HepG2 (cell line): Measurements from ENCODE around the gene OCSTAMP. TPM values are rescaled to one million over a fixed set of nuclear protein-coding genes. Genes with fewer than 3 reads are reported as not detected.

ENCODE experiments used
- CBX5 ChIP-seq: sonication (generic); formaldehyde crosslinking; IDR thresholded peaks from 2 replicates; pipeline ENCODE4 v1.4.0; 2020; ENCODE audit warnings: missing genetic modification reagents, borderline replicate concordance
- HOXA5 ChIP-seq: sonication (generic); formaldehyde crosslinking; IDR thresholded peaks from 2 replicates; pipeline ENCODE4 v1.4.0; 2020; ENCODE audit warnings: missing genetic modification reagents
- IRF9 ChIP-seq: sonication (generic); formaldehyde crosslinking; IDR thresholded peaks from 2 replicates; pipeline ENCODE4 v1.8.0; 2022; ENCODE audit warnings: missing genetic modification reagents, mild to moderate bottlenecking, borderline replicate concordance
- MTF1 ChIP-seq: sonication (generic); formaldehyde crosslinking; IDR thresholded peaks from 2 replicates; pipeline ENCODE4 v1.5.0; 2020; ENCODE audit warnings: missing genetic modification reagents
- REPIN1 ChIP-seq: sonication (generic); formaldehyde crosslinking; IDR thresholded peaks from 2 replicates; pipeline ENCODE4 v1.8.0; 2022; ENCODE audit warnings: missing genetic modification reagents, low read depth, mild to moderate bottlenecking, borderline replicate concordance
- THAP7 ChIP-seq: sonication (generic); formaldehyde crosslinking; IDR thresholded peaks from 2 replicates; pipeline ENCODE4 v1.8.1; 2023; ENCODE audit warnings: mild to moderate bottlenecking, missing genetic modification reagents
- ZMYM2 ChIP-seq: sonication (generic); formaldehyde crosslinking; IDR thresholded peaks from 2 replicates; pipeline ENCODE4 v1.8.0; 2022; ENCODE audit warnings: mild to moderate bottlenecking, missing genetic modification reagents
- ZNF3 ChIP-seq: IDR thresholded peaks from 2 replicates; pipeline ENCODE4 v1.7.0; 2017; ENCODE audit warnings: inconsistent platforms
- ZNF839 ChIP-seq: sonication (generic); formaldehyde crosslinking; IDR thresholded peaks from 2 replicates; pipeline ENCODE4 v1.4.0; 2020; ENCODE audit warnings: missing genetic modification reagents, mild to moderate bottlenecking, borderline replicate concordance
- ZSCAN12 ChIP-seq: sonication (generic); formaldehyde crosslinking; IDR thresholded peaks from 2 replicates; pipeline ENCODE4 v1.9.0; 2021; ENCODE audit warnings: mild to moderate bottlenecking, missing genetic modification reagents
- polyA plus RNA-seq, 8 experiments: library from polyadenylated mRNA; depleted of rRNA in 3 of 8; stranded (reverse) in 7 of 8; unstranded in 1 of 8; fragments of >200 nt; fragmentation: Illumina TruSeq in 4 of 8; extraction: Trizol in 4 of 8; gene quantifications; 2 replicates each; pipeline versions ENCODE4 v1.2.1 to v1.2.3, GENCODE V29; 2011 to 2016; ENCODE audit warnings: low read depth in 4 of 8, missing spikeins in 1 of 8, mixed read lengths in 1 of 8; ENCODE audit not compliant: insufficient read depth in 1 of 8
- total RNA-seq, 5 experiments: library from RNA; depleted of rRNA; stranded (reverse); fragments of >200 nt; fragmentation: Illumina TruSeq; extraction: Trizol; gene quantifications; 2 replicates each; pipeline ENCODE4 v1.2.3, GENCODE V29; 2016; ENCODE audit warnings: low read depth in 1 of 5
- TF ChIP-seq, protein P1 (sequence below): sonication (generic); formaldehyde crosslinking; IDR thresholded peaks from 2 replicates; pipeline ENCODE4 v1.9.0; 2021; ENCODE audit warnings: missing genetic modification reagents, borderline replicate concordance
- TF ChIP-seq, protein P2 (sequence below): sonication (generic); formaldehyde crosslinking; IDR thresholded peaks from 2 replicates; pipeline ENCODE4 v1.5.1; 2020; ENCODE audit warnings: missing genetic modification reagents, mild to moderate bottlenecking, borderline replicate concordance
- TF ChIP-seq, protein P3 (sequence below): sonication (generic); formaldehyde crosslinking; IDR thresholded peaks from 2 replicates; pipeline ENCODE4 v1.4.0; 2020; ENCODE audit warnings: missing genetic modification reagents
- TF ChIP-seq, protein P4 (sequence below): sonication (generic); formaldehyde crosslinking; IDR thresholded peaks from 2 replicates; pipeline ENCODE4 v1.4.0; 2020; ENCODE audit warnings: mild to moderate bottlenecking, low read depth, missing genetic modification reagents
- TF ChIP-seq, protein P5 (sequence below): sonication (generic); formaldehyde crosslinking; IDR thresholded peaks from 2 replicates; pipeline ENCODE4 v1.5.0; 2020; ENCODE audit warnings: missing genetic modification reagents

The OCSTAMP gene
- total and polyA plus RNA-seq, 2 of the 13 experiments (the other 11 are each of a cell fraction or from before 2014, with no cell fraction given): not detected

DNA sequence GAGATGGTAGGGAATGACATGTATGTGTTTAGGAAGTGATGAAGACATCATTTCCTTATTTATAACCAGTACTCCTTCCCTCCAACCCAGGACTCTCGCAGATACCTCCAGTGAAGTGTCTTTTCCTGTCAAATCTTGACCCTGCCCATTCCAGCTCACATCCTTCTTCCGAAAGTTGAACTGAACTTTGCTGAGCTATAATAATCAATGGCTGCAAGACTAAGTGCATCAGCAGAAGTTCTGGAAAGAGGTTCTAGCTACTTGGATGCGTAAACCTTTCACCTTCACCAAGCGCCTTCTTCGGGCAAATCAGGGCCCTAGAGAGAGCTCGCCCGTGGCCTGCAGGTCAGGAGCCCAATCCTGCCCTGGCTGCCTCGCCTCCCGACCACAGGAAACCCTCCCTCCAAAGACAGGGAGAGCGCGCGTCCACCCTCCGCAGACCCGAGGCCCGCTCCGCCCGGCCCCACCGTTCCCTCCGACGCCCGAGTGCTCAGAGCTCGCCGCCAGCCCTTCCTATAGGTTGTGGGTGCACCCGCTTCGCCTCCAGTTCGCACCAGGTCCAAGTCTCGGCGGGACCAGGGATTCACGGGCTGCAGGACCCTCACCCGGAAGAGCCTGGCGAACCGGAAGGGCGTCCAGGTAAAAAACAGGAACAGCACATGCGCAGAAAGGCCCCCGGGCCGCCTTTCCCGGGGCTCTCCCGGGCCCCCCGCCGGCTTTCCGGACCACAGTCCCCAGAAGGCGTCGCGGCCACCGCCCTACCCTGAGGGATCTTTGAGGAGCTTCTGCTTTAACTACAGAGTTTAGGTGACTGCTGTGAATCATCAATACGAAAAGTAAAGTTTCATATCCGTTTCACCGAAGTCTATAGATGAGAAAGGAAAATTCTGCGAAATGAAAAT is 37.3 kb downstream of the OCSTAMP start, which contains the start of gene ZNF334 (continued):
- no peak for TF ChIP-seq ZSCAN12 (CRISPR knock-in tag)
- no peak for TF ChIP-seq MTF1 (CRISPR knock-in tag)
- TF ChIP-seq, protein P1, sequence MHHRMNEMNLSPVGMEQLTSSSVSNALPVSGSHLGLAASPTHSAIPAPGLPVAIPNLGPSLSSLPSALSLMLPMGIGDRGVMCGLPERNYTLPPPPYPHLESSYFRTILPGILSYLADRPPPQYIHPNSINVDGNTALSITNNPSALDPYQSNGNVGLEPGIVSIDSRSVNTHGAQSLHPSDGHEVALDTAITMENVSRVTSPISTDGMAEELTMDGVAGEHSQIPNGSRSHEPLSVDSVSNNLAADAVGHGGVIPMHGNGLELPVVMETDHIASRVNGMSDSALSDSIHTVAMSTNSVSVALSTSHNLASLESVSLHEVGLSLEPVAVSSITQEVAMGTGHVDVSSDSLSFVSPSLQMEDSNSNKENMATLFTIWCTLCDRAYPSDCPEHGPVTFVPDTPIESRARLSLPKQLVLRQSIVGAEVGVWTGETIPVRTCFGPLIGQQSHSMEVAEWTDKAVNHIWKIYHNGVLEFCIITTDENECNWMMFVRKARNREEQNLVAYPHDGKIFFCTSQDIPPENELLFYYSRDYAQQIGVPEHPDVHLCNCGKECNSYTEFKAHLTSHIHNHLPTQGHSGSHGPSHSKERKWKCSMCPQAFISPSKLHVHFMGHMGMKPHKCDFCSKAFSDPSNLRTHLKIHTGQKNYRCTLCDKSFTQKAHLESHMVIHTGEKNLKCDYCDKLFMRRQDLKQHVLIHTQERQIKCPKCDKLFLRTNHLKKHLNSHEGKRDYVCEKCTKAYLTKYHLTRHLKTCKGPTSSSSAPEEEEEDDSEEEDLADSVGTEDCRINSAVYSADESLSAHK (CRISPR knock-in tag): no peak
- TF ChIP-seq HOXA5 (CRISPR knock-in tag): no peak
- TF ChIP-seq, protein P2, sequence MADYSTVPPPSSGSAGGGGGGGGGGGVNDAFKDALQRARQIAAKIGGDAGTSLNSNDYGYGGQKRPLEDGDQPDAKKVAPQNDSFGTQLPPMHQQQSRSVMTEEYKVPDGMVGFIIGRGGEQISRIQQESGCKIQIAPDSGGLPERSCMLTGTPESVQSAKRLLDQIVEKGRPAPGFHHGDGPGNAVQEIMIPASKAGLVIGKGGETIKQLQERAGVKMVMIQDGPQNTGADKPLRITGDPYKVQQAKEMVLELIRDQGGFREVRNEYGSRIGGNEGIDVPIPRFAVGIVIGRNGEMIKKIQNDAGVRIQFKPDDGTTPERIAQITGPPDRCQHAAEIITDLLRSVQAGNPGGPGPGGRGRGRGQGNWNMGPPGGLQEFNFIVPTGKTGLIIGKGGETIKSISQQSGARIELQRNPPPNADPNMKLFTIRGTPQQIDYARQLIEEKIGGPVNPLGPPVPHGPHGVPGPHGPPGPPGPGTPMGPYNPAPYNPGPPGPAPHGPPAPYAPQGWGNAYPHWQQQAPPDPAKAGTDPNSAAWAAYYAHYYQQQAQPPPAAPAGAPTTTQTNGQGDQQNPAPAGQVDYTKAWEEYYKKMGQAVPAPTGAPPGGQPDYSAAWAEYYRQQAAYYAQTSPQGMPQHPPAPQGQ: no peak
- TF ChIP-seq, protein P3, sequence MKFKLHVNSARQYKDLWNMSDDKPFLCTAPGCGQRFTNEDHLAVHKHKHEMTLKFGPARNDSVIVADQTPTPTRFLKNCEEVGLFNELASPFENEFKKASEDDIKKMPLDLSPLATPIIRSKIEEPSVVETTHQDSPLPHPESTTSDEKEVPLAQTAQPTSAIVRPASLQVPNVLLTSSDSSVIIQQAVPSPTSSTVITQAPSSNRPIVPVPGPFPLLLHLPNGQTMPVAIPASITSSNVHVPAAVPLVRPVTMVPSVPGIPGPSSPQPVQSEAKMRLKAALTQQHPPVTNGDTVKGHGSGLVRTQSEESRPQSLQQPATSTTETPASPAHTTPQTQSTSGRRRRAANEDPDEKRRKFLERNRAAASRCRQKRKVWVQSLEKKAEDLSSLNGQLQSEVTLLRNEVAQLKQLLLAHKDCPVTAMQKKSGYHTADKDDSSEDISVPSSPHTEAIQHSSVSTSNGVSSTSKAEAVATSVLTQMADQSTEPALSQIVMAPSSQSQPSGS (CRISPR knock-in tag): 0 out of 2 replicates have a peak, but pooled peaks have one; percentile 25
- no peak; the same call in 1 of the 2 replicates for TF ChIP-seq IRF9
- no peak for TF ChIP-seq ZNF839
- TF ChIP-seq CBX5 (CRISPR knock-in tag): peak; percentile 71; the same call in 1 of the 2 replicates
- TF ChIP-seq ZNF3 (CRISPR knock-in tag): no peak
- TF ChIP-seq, protein P4, sequence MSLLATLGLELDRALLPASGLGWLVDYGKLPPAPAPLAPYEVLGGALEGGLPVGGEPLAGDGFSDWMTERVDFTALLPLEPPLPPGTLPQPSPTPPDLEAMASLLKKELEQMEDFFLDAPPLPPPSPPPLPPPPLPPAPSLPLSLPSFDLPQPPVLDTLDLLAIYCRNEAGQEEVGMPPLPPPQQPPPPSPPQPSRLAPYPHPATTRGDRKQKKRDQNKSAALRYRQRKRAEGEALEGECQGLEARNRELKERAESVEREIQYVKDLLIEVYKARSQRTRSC (CRISPR knock-in tag): no peak
- TF ChIP-seq REPIN1 (CRISPR knock-in tag): 0 out of 2 replicates have a peak, but pooled peaks have one; percentile 26
- TF ChIP-seq, protein P5, sequence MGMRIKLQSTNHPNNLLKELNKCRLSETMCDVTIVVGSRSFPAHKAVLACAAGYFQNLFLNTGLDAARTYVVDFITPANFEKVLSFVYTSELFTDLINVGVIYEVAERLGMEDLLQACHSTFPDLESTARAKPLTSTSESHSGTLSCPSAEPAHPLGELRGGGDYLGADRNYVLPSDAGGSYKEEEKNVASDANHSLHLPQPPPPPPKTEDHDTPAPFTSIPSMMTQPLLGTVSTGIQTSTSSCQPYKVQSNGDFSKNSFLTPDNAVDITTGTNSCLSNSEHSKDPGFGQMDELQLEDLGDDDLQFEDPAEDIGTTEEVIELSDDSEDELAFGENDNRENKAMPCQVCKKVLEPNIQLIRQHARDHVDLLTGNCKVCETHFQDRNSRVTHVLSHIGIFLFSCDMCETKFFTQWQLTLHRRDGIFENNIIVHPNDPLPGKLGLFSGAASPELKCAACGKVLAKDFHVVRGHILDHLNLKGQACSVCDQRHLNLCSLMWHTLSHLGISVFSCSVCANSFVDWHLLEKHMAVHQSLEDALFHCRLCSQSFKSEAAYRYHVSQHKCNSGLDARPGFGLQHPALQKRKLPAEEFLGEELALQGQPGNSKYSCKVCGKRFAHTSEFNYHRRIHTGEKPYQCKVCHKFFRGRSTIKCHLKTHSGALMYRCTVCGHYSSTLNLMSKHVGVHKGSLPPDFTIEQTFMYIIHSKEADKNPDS (CRISPR knock-in tag): no peak
- TF ChIP-seq ZMYM2 (CRISPR knock-in tag): no peak
- no peak for TF ChIP-seq THAP7 (CRISPR knock-in tag)
